Testis (tissue), 3 donors: Measurements from ENCODE around the gene CCT5. TPM values are rescaled to one million over a fixed set of nuclear protein-coding genes. Genes with fewer than 3 reads are reported as not detected.

Experiments
- DNase-seq: peaks from one replicate; pipeline ENCODE4 v3.0.0-alpha.2; 2019
- H3K27ac ChIP-seq, 2 donors: fragments of 200-600 bp; sonication (generic); one replicate each; pipeline ENCODE4 v1.5.1; 2019
- H3K27me3 ChIP-seq: fragments of 200-600 bp; sonication (generic); one replicate; pipeline ENCODE4 v1.5.1; 2019
- H3K36me3 ChIP-seq: fragments of 200-600 bp; sonication (generic); one replicate; pipeline ENCODE4 v1.5.1; 2017; ENCODE audit warnings: low read depth; ENCODE audit errors: missing control alignments
- H3K4me1 ChIP-seq: fragments of 200-600 bp; sonication (generic); one replicate; pipeline ENCODE4 v1.5.1; 2019
- H3K4me3 ChIP-seq, 2 donors: fragments of 200-600 bp; sonication (generic); one replicate each; pipeline ENCODE4 v1.5.1; 2017 to 2019
- H3K9me3 ChIP-seq: fragments of 200-600 bp; sonication (generic); one replicate; pipeline ENCODE4 v1.5.1; 2017
- CTCF ChIP-seq, 3 experiments: fragments of 450-650 bp in 2 of 3; fragments of 200-600 bp in 1 of 3; sonication (generic) in 1 of 3; IDR thresholded peaks; one replicate each; pipeline ENCODE4 v1.5.1; 2016 to 2019; ENCODE audit warnings: antibody characterized with exemption in 3 of 3, mild to moderate bottlenecking in 2 of 3, moderate library complexity in 1 of 3
- POLR2A ChIP-seq: fragments of 450-650 bp; IDR thresholded peaks from one replicate; pipeline ENCODE4 v1.6.1; 2017; ENCODE audit warnings: antibody characterized with exemption, mild to moderate bottlenecking, moderate library complexity
- WGBS, 2 donors: methylation state at CpG; one replicate each; pipeline ENCODE4 v1.1.5; 2018; 5-methylcytosine and 5-hydroxymethylcytosine counted together
- intact Hi-C: fragments of 100-400 bp; cut with DNase I; formaldehyde crosslinking; loops from one replicate; pipeline ENCODE4 v1.15.1; 2023; ENCODE audit warnings: low total_unique reads
- polyA plus RNA-seq: library from polyadenylated mRNA; stranded (reverse); fragments of 350-450 nt; fragmentation: Illumina TruSeq; extraction: RNeasy Lipid Tissue Mini Kit (QIAGEN cat#74804); gene quantifications from one replicate; pipeline ENCODE4 v1.2.3, GENCODE V29; 2014; ENCODE audit warnings: low read depth, low replicate concordance; ENCODE audit not compliant: insufficient read depth
- total RNA-seq, 2 donors: library from RNA; depleted of rRNA; stranded (reverse); fragments of >200 nt; gene quantifications; one replicate each; pipeline ENCODE4 v1.2.3, GENCODE V29; 2016

The CCT5 gene
- total and polyA plus RNA-seq, 3 donors from 2014 or later, result 155 to 299 (median 189) TPM

GRCh38 chr5:10306114-10306513, 56.0 kb downstream of the CCT5 start:
- 58 to 64% methylated on average over 5 of the region's 5 CpGs for WGBS, 2 donors
- Histone ChIP-seq H3K27me3 (no peaks in the 10 kb centered on the region), H3K9me3 (no peaks in the 10 kb centered on the region), H3K4me1 (no peaks in the 10 kb centered on the region), H3K36me3 (no peaks in the 10 kb centered on the region), H3K27ac (no peak overlapping the region), H3K4me3 (no peak overlapping the region)
- DNase-seq, result no peak
- TF ChIP-seq POLR2A, result no peak
- no peak for TF ChIP-seq CTCF (IDR thresholded peaks at IDR 0.05)
- intact Hi-C loops, result no loop called here

- no peaks in the 10 kb centered on the region for H3K27me3 ChIP-seq
- no peak for TF ChIP-seq POLR2A
- TF ChIP-seq CTCF (IDR thresholded peaks at IDR 0.05), result no peak
- H3K9me3 ChIP-seq, result no peaks in the 10 kb centered on the region
- H3K4me1 ChIP-seq, result no peaks in the 10 kb centered on the region
- H3K4me3 ChIP-seq, result peak overlapping the region; percentile 60 to 70
- intact Hi-C loops, result no loop called here
- H3K36me3 ChIP-seq, result no peaks in the 10 kb centered on the region
- DNase-seq, result no peak
- WGBS, 2 donors, result 33 to 40% methylated on average over 8 of the region's 8 CpGs
- peak overlapping the region in 1 of 2 donors; percentile 79 for H3K27ac ChIP-seq
Observed at GRCh38 chr5:10306806-10307205, 56.7 kb downstream of the CCT5 start.

GRCh38 chr5:10307206-10308148, 57.4 kb downstream of the CCT5 start, which contains the start of gene CMBL:
Gene CMBL, minus strand, starts transcription at chr5:10307902. Its CDS starts 17,140 bp downstream, at chr5:10290762.
- peak within 1 kb of the TSS; percentile 60 to 70 for H3K4me3 ChIP-seq
- H3K9me3 ChIP-seq, result no peaks in the 10 kb centered on the region
- H3K27ac ChIP-seq, result peak within 1 kb of the TSS; percentile 55 to 79
- no peak for TF ChIP-seq CTCF (IDR thresholded peaks at IDR 0.05)
- H3K36me3 ChIP-seq, result no peaks in the 10 kb centered on the region
- intact Hi-C loops, result no loop called here
- WGBS, 2 donors, result 1% methylated on average over 32 to 56 of the region's 56 CpGs
- no peaks in the 10 kb centered on the region for H3K4me1 ChIP-seq
- peak; percentile 71 for DNase-seq
- H3K27me3 ChIP-seq, result no peaks in the 10 kb centered on the region

- H3K4me1 ChIP-seq, result no peaks in the 10 kb centered on the region
- H3K9me3 ChIP-seq, result no peaks in the 10 kb centered on the region
- H3K36me3 ChIP-seq, result no peaks in the 10 kb centered on the region
- no peak for DNase-seq
- intact Hi-C loops, result no loop called here
- H3K27me3 ChIP-seq, result no peaks in the 10 kb centered on the region
- H3K27ac ChIP-seq, result peak overlapping the region in 1 of 2 donors; percentile 2
- no peak overlapping the region for H3K4me3 ChIP-seq
- no peak for TF ChIP-seq POLR2A
- no peak for TF ChIP-seq CTCF (IDR thresholded peaks at IDR 0.05)
- WGBS, 2 donors, result 58 to 69% methylated on average over 6 of the region's 6 CpGs
Observed at GRCh38 chr5:10308844-10309243, 58.8 kb downstream of the CCT5 start.
